ENCODE results near the gene LIPE.

Gene LIPE

DNA sequence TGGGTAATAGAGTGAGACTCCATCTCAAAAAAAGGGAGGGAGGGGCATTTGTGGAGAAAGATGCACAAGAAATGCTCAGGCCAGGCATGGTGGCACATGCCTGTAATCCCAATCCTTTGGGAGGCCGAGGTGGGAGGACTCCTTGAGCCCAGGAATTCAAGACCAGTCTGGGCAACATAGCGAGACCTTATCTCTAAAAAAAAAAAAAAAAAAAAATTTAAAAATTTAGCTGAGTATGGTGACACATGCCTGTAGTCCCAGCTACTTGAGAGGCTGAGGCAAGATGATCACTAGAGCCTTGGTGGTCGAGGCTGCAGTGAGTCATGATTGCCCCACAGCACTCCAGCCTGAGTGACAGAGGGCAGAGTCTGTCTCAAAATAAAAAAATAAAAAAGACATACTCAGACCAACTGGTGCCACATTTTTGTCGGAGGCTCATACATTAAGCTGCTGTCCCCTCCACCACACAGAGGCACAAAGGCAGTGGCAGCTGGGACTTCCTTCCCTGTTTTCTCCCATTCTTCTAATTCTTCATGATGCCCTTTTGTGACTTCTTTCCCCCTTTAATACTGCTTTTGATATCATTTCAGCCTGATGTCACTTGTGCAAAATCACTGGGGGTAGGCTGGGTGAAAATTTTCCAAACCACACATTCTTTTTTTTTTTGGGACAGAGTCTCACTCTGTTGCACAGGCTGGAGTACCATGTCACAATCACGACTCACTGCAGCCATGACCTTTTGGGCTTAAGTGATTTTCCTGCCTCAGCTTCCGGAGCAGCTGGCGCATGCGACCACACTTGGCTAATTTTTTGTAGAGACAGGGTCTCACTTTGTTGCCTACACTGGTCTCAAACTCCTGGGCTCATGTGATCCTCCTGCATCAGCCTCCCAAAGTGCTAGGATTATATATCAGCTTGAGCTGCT, 42.4 kb upstream of the LIPE start:
- no peak overlapping the region for H3K9ac ChIP-seq (ENCODE audit: low read depth, low read length, poor library complexity, severe bottlenecking)
- H3K9me3 ChIP-seq (ENCODE audit: insufficient read depth, low read depth, low read length), result no peaks in the 10 kb centered on the region
- TF ChIP-seq, protein P1, sequence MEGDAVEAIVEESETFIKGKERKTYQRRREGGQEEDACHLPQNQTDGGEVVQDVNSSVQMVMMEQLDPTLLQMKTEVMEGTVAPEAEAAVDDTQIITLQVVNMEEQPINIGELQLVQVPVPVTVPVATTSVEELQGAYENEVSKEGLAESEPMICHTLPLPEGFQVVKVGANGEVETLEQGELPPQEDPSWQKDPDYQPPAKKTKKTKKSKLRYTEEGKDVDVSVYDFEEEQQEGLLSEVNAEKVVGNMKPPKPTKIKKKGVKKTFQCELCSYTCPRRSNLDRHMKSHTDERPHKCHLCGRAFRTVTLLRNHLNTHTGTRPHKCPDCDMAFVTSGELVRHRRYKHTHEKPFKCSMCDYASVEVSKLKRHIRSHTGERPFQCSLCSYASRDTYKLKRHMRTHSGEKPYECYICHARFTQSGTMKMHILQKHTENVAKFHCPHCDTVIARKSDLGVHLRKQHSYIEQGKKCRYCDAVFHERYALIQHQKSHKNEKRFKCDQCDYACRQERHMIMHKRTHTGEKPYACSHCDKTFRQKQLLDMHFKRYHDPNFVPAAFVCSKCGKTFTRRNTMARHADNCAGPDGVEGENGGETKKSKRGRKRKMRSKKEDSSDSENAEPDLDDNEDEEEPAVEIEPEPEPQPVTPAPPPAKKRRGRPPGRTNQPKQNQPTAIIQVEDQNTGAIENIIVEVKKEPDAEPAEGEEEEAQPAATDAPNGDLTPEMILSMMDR (conservative IDR thresholded peaks at IDR 0.05; ENCODE audit: low read length), result no peak
- no peak for TF ChIP-seq EZH2phosphoT487 (IDR thresholded peaks at IDR 0.05; ENCODE audit: borderline replicate concordance)
- no peaks in the 10 kb centered on the region for H3K27me3 ChIP-seq (ENCODE audit: insufficient read depth, low read length, poor library complexity, severe bottlenecking)
- no peaks in the 10 kb centered on the region for H4K20me1 ChIP-seq (ENCODE audit: insufficient read depth, low read length, poor library complexity, severe bottlenecking)
- H3F3A ChIP-seq (ENCODE audit: low read depth), result no peaks in the 10 kb centered on the region
- no peak overlapping the region for H3K4me3 ChIP-seq (ENCODE audit: low read length, poor library complexity, severe bottlenecking)
- H3K79me2 ChIP-seq (ENCODE audit: insufficient read depth, low read length), result no peaks in the 10 kb centered on the region
- H3K4me1 ChIP-seq (ENCODE audit: insufficient read depth, low read length, poor library complexity, severe bottlenecking), result peaks cover 8% of the 10 kb centered on the region
- no peak overlapping the region for H3K4me2 ChIP-seq (ENCODE audit: low read depth, low read length, poor library complexity, severe bottlenecking)
- no peaks in the 10 kb centered on the region for H3K36me3 ChIP-seq (ENCODE audit: insufficient read depth, low read length)
- H2AFZ ChIP-seq (ENCODE audit: low read length), result no peak overlapping the region
- H3K9me2 ChIP-seq (replicated peaks; ENCODE audit: low read depth, low read length), result no peaks in the 10 kb centered on the region

DNA sequence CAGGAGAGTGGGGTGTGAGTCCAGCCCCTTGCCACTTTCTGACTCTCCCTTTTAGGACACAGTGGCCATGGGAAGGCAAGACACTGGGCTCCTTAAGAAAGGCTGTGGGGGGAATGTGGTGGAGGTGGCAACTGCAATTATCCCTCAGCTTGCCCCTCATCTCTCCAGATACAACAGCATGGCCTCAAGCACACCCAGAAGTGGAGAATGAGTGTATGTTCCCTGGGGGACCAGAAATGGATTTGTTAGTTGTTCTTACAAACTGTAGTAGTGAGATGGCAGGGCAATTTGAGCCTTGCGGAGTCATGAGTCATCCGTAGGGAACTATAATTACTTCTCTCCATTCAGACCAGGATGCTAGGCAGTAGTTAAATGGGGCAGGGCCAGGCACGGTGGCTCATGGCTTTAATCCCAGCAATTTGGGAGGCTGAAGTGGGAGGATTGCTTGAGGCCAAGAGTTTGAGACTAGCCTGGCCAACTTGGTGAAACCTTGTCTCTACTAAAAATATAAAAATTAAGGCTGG, 41.1 kb upstream of the LIPE start:
- H4K20me1 ChIP-seq (ENCODE audit: insufficient read depth, low read length, poor library complexity, severe bottlenecking), result no peaks in the 10 kb centered on the region
- H3K4me1 ChIP-seq (ENCODE audit: insufficient read depth, low read length, poor library complexity, severe bottlenecking), result peaks cover 8% of the 10 kb centered on the region
- H3K4me2 ChIP-seq (ENCODE audit: low read depth, low read length, poor library complexity, severe bottlenecking), result no peak overlapping the region
- TF ChIP-seq EZH2phosphoT487 (IDR thresholded peaks at IDR 0.05; ENCODE audit: borderline replicate concordance), result no peak
- TF ChIP-seq, protein P1 (conservative IDR thresholded peaks at IDR 0.05; ENCODE audit: low read length), result no peak
- no peaks in the 10 kb centered on the region for H3K9me2 ChIP-seq (replicated peaks; ENCODE audit: low read depth, low read length)
- H3K27me3 ChIP-seq (ENCODE audit: insufficient read depth, low read length, poor library complexity, severe bottlenecking), result no peaks in the 10 kb centered on the region
- no peaks in the 10 kb centered on the region for H3K79me2 ChIP-seq (ENCODE audit: insufficient read depth, low read length)
- no peak overlapping the region for H2AFZ ChIP-seq (ENCODE audit: low read length)
- no peaks in the 10 kb centered on the region for H3K36me3 ChIP-seq (ENCODE audit: insufficient read depth, low read length)
- H3F3A ChIP-seq (ENCODE audit: low read depth), result no peaks in the 10 kb centered on the region
- no peaks in the 10 kb centered on the region for H3K9me3 ChIP-seq (ENCODE audit: insufficient read depth, low read depth, low read length)
- no peak overlapping the region for H3K9ac ChIP-seq (ENCODE audit: low read depth, low read length, poor library complexity, severe bottlenecking)
- H3K4me3 ChIP-seq (ENCODE audit: low read length, poor library complexity, severe bottlenecking), result no peak overlapping the region

DNA sequence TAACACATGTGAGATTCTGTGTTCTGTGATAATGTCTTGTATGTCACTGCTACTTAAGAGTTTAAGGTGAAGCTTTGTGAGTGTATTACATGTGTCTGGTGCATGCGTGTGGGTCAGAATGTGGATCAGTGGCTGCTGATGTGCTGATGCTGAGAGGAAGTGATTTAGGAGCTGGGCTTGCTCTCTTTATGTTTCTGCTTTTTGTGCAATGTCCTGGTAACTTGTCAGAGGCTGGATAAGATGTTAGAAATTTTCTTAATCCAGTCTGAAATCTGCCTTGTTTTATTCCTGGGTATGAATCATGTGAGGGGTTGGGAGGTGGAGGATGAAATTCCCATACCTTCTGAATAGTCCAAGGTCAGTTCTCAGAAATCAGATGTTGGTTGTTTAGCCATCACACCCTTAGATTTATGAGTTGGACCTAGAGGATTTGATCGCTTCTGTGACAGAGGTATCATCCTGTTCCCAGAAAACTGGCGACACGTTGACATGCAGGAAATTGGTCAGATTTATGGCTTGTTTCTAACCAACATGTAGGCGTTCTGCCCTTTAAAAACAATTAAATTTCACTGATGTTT, 40.1 kb upstream of the LIPE start:
- Histone ChIP-seq H3K4me3 (ENCODE audit: low read length, poor library complexity, severe bottlenecking) (no peak overlapping the region), H3K4me2 (ENCODE audit: low read depth, low read length, poor library complexity, severe bottlenecking) (no peak overlapping the region), H3F3A (ENCODE audit: low read depth) (no peaks in the 10 kb centered on the region), H3K9me3 (ENCODE audit: insufficient read depth, low read depth, low read length) (no peaks in the 10 kb centered on the region), H4K20me1 (ENCODE audit: insufficient read depth, low read length, poor library complexity, severe bottlenecking) (no peaks in the 10 kb centered on the region), H3K27me3 (ENCODE audit: insufficient read depth, low read length, poor library complexity, severe bottlenecking) (no peaks in the 10 kb centered on the region), H3K9ac (ENCODE audit: low read depth, low read length, poor library complexity, severe bottlenecking) (no peak overlapping the region), H3K79me2 (ENCODE audit: insufficient read depth, low read length) (no peaks in the 10 kb centered on the region), H2AFZ (ENCODE audit: low read length) (no peak overlapping the region), H3K4me1 (ENCODE audit: insufficient read depth, low read length, poor library complexity, severe bottlenecking) (peaks cover 8% of the 10 kb centered on the region), H3K36me3 (ENCODE audit: insufficient read depth, low read length) (no peaks in the 10 kb centered on the region), H3K9me2 (replicated peaks; ENCODE audit: low read depth, low read length) (no peaks in the 10 kb centered on the region)
- no peak for TF ChIP-seq EZH2phosphoT487 (IDR thresholded peaks at IDR 0.05; ENCODE audit: borderline replicate concordance)
- TF ChIP-seq, protein P1 (conservative IDR thresholded peaks at IDR 0.05; ENCODE audit: low read length), result no peak
